CD4-positive, alpha-beta T cell treated with Interleukin-4 for 1 hour (primary cell): ENCODE results near the gene BTG2.
A peak's percentile ranks its signal among the peaks of the same experiment; 100 is the strongest.

Experiments used
- DNase-seq, 2 donors: peaks; one replicate each; pipeline ENCODE4 v3.0.0-alpha.2; 2020 to 2022

The BTG2 gene

GRCh38 chr1:203276916-203277545 lies 28.3 kb upstream of the BTG2 start:
- no peak for DNase-seq

GRCh38 chr1:203278082-203278884 lies 27.0 kb upstream of the BTG2 start:
- peak in 1 of 2 donors; percentile 53 for DNase-seq

- no peak for DNase-seq
These were observed 26.4 kb upstream of the BTG2 start for GRCh38 chr1:203278885-203279406.

GRCh38 chr1:203280061-203280460 lies 25.3 kb upstream of the BTG2 start:
- no peak for DNase-seq

- DNase-seq, result no peak
These were observed 24.3 kb upstream of the BTG2 start for GRCh38 chr1:203281033-203281432.

- no peak for DNase-seq
These were observed 23.3 kb upstream of the BTG2 start for GRCh38 chr1:203281851-203282661.

GRCh38 chr1:203282720-203283542 lies 22.4 kb upstream of the BTG2 start:
- DNase-seq, result no peak

- DNase-seq, result no peak
These were observed 21.7 kb upstream of the BTG2 start for GRCh38 chr1:203283597-203283996.

GRCh38 chr1:203284411-203285123 lies 20.8 kb upstream of the BTG2 start:
- no peak for DNase-seq

GRCh38 chr1:203286161-203286984 lies 18.9 kb upstream of the BTG2 start:
- DNase-seq, result peak in 1 of 2 donors; percentile 38

- peak; percentile 91 to 94 for DNase-seq
These were observed 18.0 kb upstream of the BTG2 start for GRCh38 chr1:203287109-203287893.

- DNase-seq, result no peak
These were observed 17.4 kb upstream of the BTG2 start for GRCh38 chr1:203287898-203288297.

- DNase-seq, result no peak
These were observed 16.9 kb upstream of the BTG2 start for GRCh38 chr1:203288400-203288799.

GRCh38 chr1:203289281-203289981 lies 15.9 kb upstream of the BTG2 start:
- DNase-seq, result peak; percentile 96 to 97

- DNase-seq, result no peak
These were observed 15.4 kb upstream of the BTG2 start for GRCh38 chr1:203289982-203290260.

GRCh38 chr1:203290261-203291089 lies 14.8 kb upstream of the BTG2 start:
- DNase-seq, result peak; percentile 98

GRCh38 chr1:203291201-203292096 lies 13.9 kb upstream of the BTG2 start:
- DNase-seq, result no peak
